Sigmoid colon (tissue), 7 donors: ENCODE measurements around the gene IRX4. TPM values are rescaled to one million over a fixed set of nuclear protein-coding genes. Genes with fewer than 3 reads are reported as not detected.

Experiments
- DNase-seq: peaks from one replicate; pipeline ENCODE4 v3.0.0-alpha.2; 2019
- H3K27ac ChIP-seq, 4 donors: fragments of 200-600 bp; sonication (generic); one replicate each; pipeline ENCODE4 v1.5.1; 2016 to 2019; ENCODE audit warnings: mild to moderate bottlenecking in 1 of 4
- H3K27me3 ChIP-seq, 3 donors: fragments of 200-600 bp; sonication (generic); one replicate each; pipeline ENCODE4 v1.5.1; 2019; ENCODE audit warnings: mild to moderate bottlenecking in 1 of 3
- H3K36me3 ChIP-seq, 4 donors: fragments of 200-600 bp; sonication (generic); one replicate each; pipeline ENCODE4 v1.5.1; 2016 to 2019
- H3K4me1 ChIP-seq, 4 donors: fragments of 200-600 bp; sonication (generic); one replicate each; pipeline ENCODE4 v1.5.1; 2017 to 2019
- H3K4me3 ChIP-seq, 4 donors: fragments of 200-600 bp; sonication (generic); one replicate each; pipeline ENCODE4 v1.5.1; 2017 to 2019; ENCODE audit warnings: mild to moderate bottlenecking in 2 of 4, moderate library complexity in 1 of 4
- H3K9me3 ChIP-seq, 4 donors: fragments of 200-600 bp in 3 of 4; sonication (generic) in 3 of 4; one replicate each; pipeline versions ENCODE4 v1.5.1 to v1.6.1; 2013 to 2019
- CTCF ChIP-seq, 4 experiments: fragments of 450-650 bp in 3 of 4; fragments of 200-600 bp in 1 of 4; IDR thresholded peaks; one replicate each; pipeline ENCODE4 v1.5.1; 2016 to 2019; ENCODE audit warnings: antibody characterized with exemption in 4 of 4, mild to moderate bottlenecking in 3 of 4, moderate library complexity in 2 of 4
- EP300 ChIP-seq, 4 donors: sonication (generic); formaldehyde crosslinking; IDR thresholded peaks; one replicate each; pipeline ENCODE4 v1.6.1; 2017; ENCODE audit warnings: antibody characterized with exemption in 4 of 4
- POLR2A ChIP-seq, 2 donors: fragments of 450-650 bp; IDR thresholded peaks; one replicate each; pipeline ENCODE4 v1.6.1; 2016; ENCODE audit warnings: antibody characterized with exemption in 2 of 2, mild to moderate bottlenecking in 2 of 2, moderate library complexity in 2 of 2
- POLR2AphosphoS5 ChIP-seq, 4 donors: sonication (generic); formaldehyde crosslinking; IDR thresholded peaks; one replicate each; pipeline ENCODE4 v1.6.1; 2017; ENCODE audit warnings: antibody characterized with exemption in 4 of 4
- WGBS, 2 donors: extraction: QIAGEN DNeasy Blood & Tissue Kit; methylation state at CpG; one replicate each; pipeline ENCODE4 v1.1.7; 2013; 5-methylcytosine and 5-hydroxymethylcytosine counted together
- intact Hi-C: fragments of 100-400 bp; cut with DNase I; formaldehyde crosslinking; loops from one replicate; pipeline ENCODE4 v1.15.1; 2023
- polyA plus RNA-seq, 3 donors: library from polyadenylated mRNA; stranded (reverse); fragments of 200-250 nt; gene quantifications; one replicate each; pipeline ENCODE4 v1.2.3, GENCODE V29; 2013
- total RNA-seq, 4 donors: library from RNA; depleted of rRNA; stranded (reverse); fragments of >200 nt; gene quantifications; one replicate each; pipeline ENCODE4 v1.1.0, GENCODE V29; 2016
- donor health status: healthy with polysubstance abuse.
- donor health status: Bipolar disorder and iron deficiency.
- donor health status: healthy.

The IRX4 gene
- total and polyA plus RNA-seq, 7 donors, result 0.06 TPM; not detected in 6

GRCh38 chr5:1905108-1905507 lies 22.4 kb upstream of the IRX4 start:
- peaks cover 0 to 11% (median 0%) of the 10 kb centered on the region in 3 donors for H3K27me3 ChIP-seq
- intact Hi-C loops, result no loop called here
- peaks cover 0 to 6% (median under 1%) of the 10 kb centered on the region in 4 donors for H3K9me3 ChIP-seq
- no peaks in the 10 kb centered on the region for H3K36me3 ChIP-seq
- no peaks in the 10 kb centered on the region for H3K4me1 ChIP-seq
- no peak overlapping the region for H3K4me3 ChIP-seq
- DNase-seq, result no peak
- no peak overlapping the region for H3K27ac ChIP-seq
- 81 to 85% methylated on average over 1 of the region's 1 CpG for WGBS, 2 donors
- no peak for TF ChIP-seq CTCF (IDR thresholded peaks at IDR 0.05)
- no peak for TF ChIP-seq EP300 (IDR thresholded peaks at IDR 0.05)
- TF ChIP-seq POLR2AphosphoS5 (IDR thresholded peaks at IDR 0.05), result no peak
- no peak for TF ChIP-seq POLR2A (IDR thresholded peaks at IDR 0.05)

DNA sequence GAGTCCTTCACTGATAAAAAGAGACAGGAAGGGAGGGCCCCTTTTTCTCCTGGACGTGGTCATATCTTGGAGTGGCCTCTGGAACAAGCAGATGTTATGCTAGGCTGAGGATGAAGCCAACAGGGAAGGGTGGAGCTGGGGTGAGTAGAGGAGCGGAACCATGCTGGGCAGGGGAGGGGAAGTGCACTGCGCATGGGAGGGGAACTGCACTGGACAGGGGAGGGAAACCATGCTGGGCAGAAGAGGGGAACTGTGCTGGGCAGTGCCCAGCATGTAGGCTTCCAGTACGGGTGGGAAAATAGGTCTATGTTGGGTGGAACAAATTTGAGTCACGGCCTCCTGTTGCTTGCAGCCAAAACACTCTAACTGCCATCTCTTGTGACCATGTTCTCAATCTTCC lies 19.3 kb upstream of the IRX4 start:
- DNase-seq, result no peak
- intact Hi-C loops, result no loop called here
- no peak overlapping the region for H3K27ac ChIP-seq
- no peaks in the 10 kb centered on the region for H3K36me3 ChIP-seq
- H3K4me3 ChIP-seq, result no peak overlapping the region
- no peaks in the 10 kb centered on the region for H3K4me1 ChIP-seq
- H3K9me3 ChIP-seq, result peaks cover 0 to 6% (median under 1%) of the 10 kb centered on the region in 4 donors
- TF ChIP-seq EP300 (IDR thresholded peaks at IDR 0.05), result no peak
- no peak for TF ChIP-seq CTCF (IDR thresholded peaks at IDR 0.05)
- no peak for TF ChIP-seq POLR2AphosphoS5 (IDR thresholded peaks at IDR 0.05)
- TF ChIP-seq POLR2A (IDR thresholded peaks at IDR 0.05), result no peak
- peaks cover 0 to 31% (median 0%) of the 10 kb centered on the region in 3 donors for H3K27me3 ChIP-seq
- 72 to 76% methylated on average over 5 of the region's 5 CpGs for WGBS, 2 donors

DNA sequence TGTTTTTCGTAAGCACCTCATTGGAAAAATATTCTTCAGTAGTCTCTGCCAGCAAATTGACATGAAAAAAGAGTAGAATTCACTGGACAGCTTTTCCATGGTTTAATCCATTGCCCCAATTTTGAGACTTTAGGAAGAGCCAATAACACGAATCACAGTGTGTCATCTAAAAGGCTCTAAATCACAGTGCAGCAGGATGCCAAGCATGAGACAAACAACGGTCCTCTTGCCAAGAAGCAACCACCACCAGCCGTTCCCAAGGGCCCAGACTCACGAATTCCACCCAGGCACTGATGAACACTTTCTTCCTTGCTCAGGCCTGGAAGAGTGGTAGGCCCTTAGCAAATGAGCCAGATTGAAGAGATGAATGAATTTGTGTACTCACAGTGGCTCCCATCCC lies 18.3 kb upstream of the IRX4 start:
- Histone ChIP-seq H3K36me3 (no peaks in the 10 kb centered on the region), H3K9me3 (peaks cover 0 to 6% (median under 1%) of the 10 kb centered on the region in 4 donors), H3K27me3 (peaks cover 0 to 39% (median 0%) of the 10 kb centered on the region in 3 donors), H3K27ac (no peak overlapping the region), H3K4me1 (no peaks in the 10 kb centered on the region), H3K4me3 (no peak overlapping the region)
- intact Hi-C loops, result no loop called here
- DNase-seq, result no peak
- 77 to 82% methylated on average over 5 of the region's 5 CpGs for WGBS, 2 donors
- TF ChIP-seq POLR2A (IDR thresholded peaks at IDR 0.05), result no peak

GRCh38 chr5:1899201-1899600 lies 16.5 kb upstream of the IRX4 start:
- no peaks in the 10 kb centered on the region for H3K36me3 ChIP-seq
- H3K27ac ChIP-seq, result no peak overlapping the region
- 58 to 71% methylated on average over 5 of the region's 5 CpGs for WGBS, 2 donors
- no peaks in the 10 kb centered on the region for H3K4me1 ChIP-seq
- peaks cover 0 to 37% (median 0%) of the 10 kb centered on the region in 3 donors for H3K27me3 ChIP-seq
- no peak overlapping the region for H3K4me3 ChIP-seq
- no peak for DNase-seq
- H3K9me3 ChIP-seq, result no peaks in the 10 kb centered on the region
- intact Hi-C loops, result no loop called here
- TF ChIP-seq POLR2AphosphoS5 (IDR thresholded peaks at IDR 0.05), result no peak

DNA sequence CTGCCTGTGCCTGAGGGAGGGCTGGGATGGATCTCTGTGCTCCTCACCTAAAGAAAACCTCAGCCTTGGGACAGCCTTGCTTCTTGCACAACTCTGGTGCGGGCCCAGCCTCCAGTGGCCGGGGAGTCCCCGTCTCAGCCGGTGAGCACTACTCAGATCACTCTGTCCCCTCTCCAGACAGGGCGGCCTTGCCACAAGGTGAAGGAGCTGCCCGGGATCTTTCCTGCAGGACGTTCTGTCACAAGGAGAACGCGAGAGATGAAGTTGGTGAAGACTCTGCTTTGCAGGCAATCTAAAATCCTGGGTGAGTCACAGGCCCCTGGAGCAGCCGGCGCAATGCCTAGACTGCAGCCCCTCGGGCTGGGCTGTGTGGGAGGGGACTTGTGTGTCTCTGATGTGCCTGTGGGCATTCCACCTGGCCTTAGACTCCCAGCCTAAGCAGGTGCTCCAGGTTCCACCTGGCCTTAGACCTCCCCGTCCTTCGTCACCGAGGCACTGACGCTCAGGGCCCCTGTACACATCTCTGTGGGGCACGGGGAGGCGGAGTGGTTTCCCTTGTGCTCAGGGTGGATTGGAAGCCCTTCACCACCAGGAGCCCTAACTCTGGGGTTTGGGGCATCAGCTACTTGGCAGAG lies 15.2 kb upstream of the IRX4 start:
- intact Hi-C loops, result no loop called here
- H3K9me3 ChIP-seq, result no peaks in the 10 kb centered on the region
- TF ChIP-seq EP300 (IDR thresholded peaks at IDR 0.05) (no peak), CTCF (IDR thresholded peaks at IDR 0.05) (no peak), POLR2A (IDR thresholded peaks at IDR 0.05) (no peak)
- WGBS, 2 donors, result 87 to 88% methylated on average over 18 of the region's 18 CpGs
- H3K4me1 ChIP-seq, result no peaks in the 10 kb centered on the region
- peaks cover 0 to 41% (median 0%) of the 10 kb centered on the region in 3 donors for H3K27me3 ChIP-seq
- H3K27ac ChIP-seq, result no peak overlapping the region
- DNase-seq, result no peak
- no peak overlapping the region for H3K4me3 ChIP-seq
- no peaks in the 10 kb centered on the region for H3K36me3 ChIP-seq

GRCh38 chr5:1897386-1897785 lies 14.7 kb upstream of the IRX4 start:
- 69 to 77% methylated on average over 11 of the region's 11 CpGs for WGBS, 2 donors
- Histone ChIP-seq H3K4me3 (no peak overlapping the region), H3K4me1 (no peaks in the 10 kb centered on the region), H3K27me3 (peaks cover 0 to 43% (median 0%) of the 10 kb centered on the region in 3 donors), H3K36me3 (no peaks in the 10 kb centered on the region), H3K9me3 (no peaks in the 10 kb centered on the region), H3K27ac (no peak overlapping the region)
- intact Hi-C loops, result no loop called here
- TF ChIP-seq EP300 (IDR thresholded peaks at IDR 0.05), result no peak
- TF ChIP-seq CTCF (IDR thresholded peaks at IDR 0.05), result no peak
- TF ChIP-seq POLR2AphosphoS5 (IDR thresholded peaks at IDR 0.05), result no peak
- TF ChIP-seq POLR2A (IDR thresholded peaks at IDR 0.05), result no peak
- DNase-seq, result no peak
